CD4-positive, CD25-positive, alpha-beta regulatory T cell (primary cell): ENCODE data around the gene TCAIM. TPM values are rescaled to one million over a fixed set of nuclear protein-coding genes. Genes with fewer than 3 reads are reported as not detected.
"Not testable (repeated sequence)": the region's sequence is repeated elsewhere in the genome, so short reads cannot be mapped to it uniquely, and the experiment has no call there.

ENCODE experiments used
- ATAC-seq, 2 donors: fragments of 150-1000 bp; cut with Tn5 transposase; one replicate each; pipeline ENCODE4 v1.10.0; 2021; ENCODE audit warnings: low read depth in 2 of 2, moderate number of reproducible peaks in 2 of 2, moderate library complexity in 1 of 2
- DNase-seq, 3 donors: peaks; one replicate each; pipeline versions ENCODE4 v3.0.0 to v3.0.0-alpha.2; 2012 to 2022; ENCODE audit warnings: mixed read lengths in 1 of 3
- H3K27ac ChIP-seq: one replicate; pipeline ENCODE4 v1.7.0; 2013; ENCODE audit warnings: mild to moderate bottlenecking, low read length; ENCODE audit not compliant: insufficient read depth, poor library complexity, severe bottlenecking
- H3K27me3 ChIP-seq: one replicate; pipeline ENCODE4 v1.7.0; 2013; ENCODE audit warnings: low read length; ENCODE audit not compliant: control insufficient read depth, insufficient read depth
- H3K36me3 ChIP-seq: one replicate; pipeline ENCODE4 v1.7.0; 2013; ENCODE audit warnings: mild to moderate bottlenecking, low read length, moderate library complexity; ENCODE audit not compliant: control insufficient read depth, insufficient read depth
- H3K4me1 ChIP-seq: 2 replicates; pipeline ENCODE4 v1.7.0; 2013; ENCODE audit warnings: mild to moderate bottlenecking, low read length; ENCODE audit not compliant: insufficient read depth, control insufficient read depth, poor library complexity, severe bottlenecking
- H3K4me3 ChIP-seq: one replicate; pipeline ENCODE4 v1.7.0; 2013; ENCODE audit warnings: low read depth, mild to moderate bottlenecking, low read length, moderate library complexity
- H3K9me3 ChIP-seq, 2 experiments: 1 replicate in 1 of 2; 2 replicates in 1 of 2; pipeline ENCODE4 v1.7.0; 2013; ENCODE audit warnings: low read length in 2 of 2, mild to moderate bottlenecking in 1 of 2, moderate library complexity in 1 of 2; ENCODE audit not compliant: control insufficient read depth in 2 of 2
- H3K27ac Mint-ChIP-seq, 3 donors: one replicate each; pipeline ENCODE4 v1.8.0; 2020 to 2022; ENCODE audit warnings: mild to moderate bottlenecking in 3 of 3, mixed read lengths in 3 of 3, moderate library complexity in 2 of 3
- H3K27me3 Mint-ChIP-seq: one replicate; pipeline ENCODE4 v1.8.0; 2022; ENCODE audit warnings: mild to moderate bottlenecking, mixed read lengths
- H3K36me3 Mint-ChIP-seq: one replicate; pipeline ENCODE4 v1.8.0; 2020; ENCODE audit warnings: mixed read lengths
- H3K4me1 Mint-ChIP-seq, 4 donors: one replicate each; pipeline ENCODE4 v1.8.0; 2020 to 2022; ENCODE audit warnings: mixed read lengths in 4 of 4, mild to moderate bottlenecking in 1 of 4
- H3K4me3 Mint-ChIP-seq, 4 donors: one replicate each; pipeline ENCODE4 v1.8.0; 2020 to 2022; ENCODE audit warnings: mild to moderate bottlenecking in 4 of 4, mixed read lengths in 4 of 4, moderate library complexity in 3 of 4
- H3K9me3 Mint-ChIP-seq, 7 donors: one replicate each; pipeline ENCODE4 v1.8.0; 2020 to 2022; ENCODE audit warnings: mixed read lengths in 7 of 7, mild to moderate bottlenecking in 3 of 7, moderate library complexity in 2 of 7
- polyA plus RNA-seq, 4 donors: library from polyadenylated mRNA; unstranded; fragments of 300-500 nt; fragmentation: Illumina TruSeq; gene quantifications; one replicate each; pipeline ENCODE4 v1.2.3, GENCODE V29; 2021
- total RNA-seq: library from RNA; stranded (reverse); gene quantifications from one replicate; pipeline ENCODE4 v1.2.3, GENCODE V29; 2022

TCAIM gene
- total and polyA plus RNA-seq, 5 donors from 2014 or later = 8.5 to 19.0 (median 17.6) TPM

DNA sequence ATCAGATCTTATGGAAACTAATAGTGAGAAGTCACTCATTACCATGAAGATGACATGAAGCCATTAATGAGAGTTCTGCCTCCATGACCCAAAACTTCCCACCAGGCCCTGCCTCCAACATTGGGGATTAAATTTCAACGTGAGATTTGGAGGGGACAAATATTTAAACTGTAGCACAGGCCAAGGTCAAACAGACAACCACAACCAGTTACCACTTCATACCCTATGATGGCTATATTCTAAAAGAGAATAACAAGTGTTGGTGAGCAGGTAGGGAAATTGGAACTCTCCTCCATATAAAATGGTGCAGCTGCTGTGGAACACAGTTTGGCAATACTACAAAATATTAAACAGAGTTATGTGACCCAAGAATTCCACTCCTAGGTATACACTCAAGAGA is 36.9 kb downstream of the TCAIM start:
- Mint-ChIP-seq H3K27ac (no peak overlapping the region), H3K4me3 (no peak overlapping the region), H3K9me3 (peaks cover 0 to 10% (median 4%) of the 10 kb centered on the region in 7 donors), H3K27me3 (no peaks in the 10 kb centered on the region), H3K36me3 (peaks cover 15% of the 10 kb centered on the region), H3K4me1 (no peaks in the 10 kb centered on the region)
- Histone ChIP-seq H3K4me1 (no peaks in the 10 kb centered on the region), H3K36me3 (peaks cover 3% of the 10 kb centered on the region), H3K4me3 (no peak overlapping the region), H3K27ac (no peak overlapping the region), H3K9me3 (no peaks in the 10 kb centered on the region), H3K27me3 (no peaks in the 10 kb centered on the region)
- DNase-seq (no peak), ATAC-seq (no peak)

DNA sequence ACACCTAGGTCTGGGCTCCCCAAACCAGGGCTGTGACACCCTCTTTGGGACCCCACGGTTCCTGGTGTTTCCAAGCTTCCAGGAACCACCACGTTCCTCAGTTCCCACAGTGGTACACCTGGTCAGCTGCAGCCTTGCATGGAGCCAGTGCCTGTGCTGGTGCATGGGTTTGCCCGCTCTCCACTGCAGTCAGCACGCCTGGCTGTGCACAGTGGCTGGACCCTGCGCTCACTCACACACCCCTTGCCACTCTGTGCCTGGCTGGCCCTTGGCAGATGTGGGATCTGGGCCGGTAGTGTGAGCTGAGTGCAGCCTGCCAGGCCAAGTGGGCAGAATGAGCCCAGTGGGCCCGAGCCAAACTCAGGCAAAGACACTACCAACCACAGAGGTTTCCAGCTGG is 48.8 kb downstream of the TCAIM start:
- DNase-seq = no peak
- Histone ChIP-seq H3K4me1 (no peaks in the 10 kb centered on the region), H3K36me3 (no peaks in the 10 kb centered on the region), H3K9me3 (no peaks in the 10 kb centered on the region), H3K4me3 (no peak overlapping the region), H3K27ac (no peak overlapping the region), H3K27me3 (no peaks in the 10 kb centered on the region)
- H3K27me3 Mint-ChIP-seq = no peaks in the 10 kb centered on the region
- peaks cover 0 to 10% (median 2%) of the 10 kb centered on the region in 7 donors for H3K9me3 Mint-ChIP-seq
- H3K4me3 Mint-ChIP-seq = no peak overlapping the region
- H3K27ac Mint-ChIP-seq = no peak overlapping the region
- H3K4me1 Mint-ChIP-seq = peaks cover 0 to 5% (median 1%) of the 10 kb centered on the region in 4 donors
- no peak for ATAC-seq
- H3K36me3 Mint-ChIP-seq = peaks cover 13% of the 10 kb centered on the region

DNA sequence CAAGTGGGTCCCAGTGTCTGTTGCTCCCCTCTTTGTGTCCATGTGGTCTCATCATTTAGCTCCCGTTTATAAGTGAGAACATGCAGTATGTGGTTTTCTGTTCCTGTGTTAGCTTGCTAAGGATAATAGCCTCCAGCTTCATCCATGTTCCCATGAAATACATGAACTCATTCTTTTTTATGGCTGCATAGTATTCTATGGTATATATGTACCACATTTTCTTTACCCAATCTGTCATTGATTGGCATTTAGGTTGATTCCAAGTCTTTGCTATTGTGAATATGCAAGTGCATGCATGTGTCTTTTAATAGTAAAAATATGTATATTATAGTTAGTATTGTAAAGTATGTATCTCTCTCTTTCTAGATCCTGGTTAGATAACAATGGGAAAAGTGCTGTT is 53.9 kb downstream of the TCAIM start:
- ATAC-seq = no peak
- H3K36me3 Mint-ChIP-seq = peaks cover 17% of the 10 kb centered on the region
- H3K36me3 ChIP-seq = no peaks in the 10 kb centered on the region

DNA sequence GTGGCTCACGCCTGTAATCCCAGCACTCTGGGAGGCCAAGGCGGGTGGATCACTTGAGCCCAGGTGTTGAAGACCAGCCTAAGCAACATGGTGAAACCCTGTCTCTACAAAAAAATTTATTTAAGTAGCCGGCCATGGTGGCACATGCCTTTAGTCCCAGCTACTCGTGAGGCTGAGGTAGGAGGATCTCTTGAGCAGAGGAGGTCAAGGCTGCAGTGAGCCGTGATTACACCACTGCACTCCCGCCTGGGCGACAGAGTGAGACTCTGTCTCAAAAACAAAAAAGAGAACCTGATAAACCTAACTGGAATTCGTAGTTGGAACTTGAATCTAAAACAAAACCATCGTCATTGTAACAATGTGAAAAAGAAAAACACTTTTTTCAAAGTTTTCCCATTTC is 57.1 kb downstream of the TCAIM start:
- no peak for ATAC-seq
- no peaks in the 10 kb centered on the region for H3K27me3 Mint-ChIP-seq
- Histone ChIP-seq H3K36me3 (peaks cover 2% of the 10 kb centered on the region), H3K4me3 (no peak overlapping the region), H3K27me3 (no peaks in the 10 kb centered on the region), H3K9me3 (no peaks in the 10 kb centered on the region), H3K27ac (no peak overlapping the region), H3K4me1 (no peaks in the 10 kb centered on the region)
- no peak overlapping the region for H3K27ac Mint-ChIP-seq
- peaks cover 22% of the 10 kb centered on the region for H3K36me3 Mint-ChIP-seq
- peaks cover 0 to 2% (median 0%) of the 10 kb centered on the region in 7 donors for H3K9me3 Mint-ChIP-seq
- no peak overlapping the region for H3K4me3 Mint-ChIP-seq
- no peak for DNase-seq
- H3K4me1 Mint-ChIP-seq = peaks cover 0 to 2% (median 0%) of the 10 kb centered on the region in 4 donors

More for the DNA sequence above, 53.9 kb downstream of the TCAIM start:
- no peaks in the 10 kb centered on the region for H3K27me3 Mint-ChIP-seq
- Histone ChIP-seq H3K9me3 (no peaks in the 10 kb centered on the region), H3K4me3 (no peak overlapping the region), H3K27me3 (no peaks in the 10 kb centered on the region), H3K27ac (no peak overlapping the region), H3K4me1 (no peaks in the 10 kb centered on the region)
- H3K27ac Mint-ChIP-seq = no peak overlapping the region
- no peak for DNase-seq
- no peak overlapping the region for H3K4me3 Mint-ChIP-seq
- H3K4me1 Mint-ChIP-seq = peaks cover 0 to 5% (median 1%) of the 10 kb centered on the region in 4 donors
- H3K9me3 Mint-ChIP-seq = peaks cover 0 to 2% (median 0%) of the 10 kb centered on the region in 7 donors

DNA sequence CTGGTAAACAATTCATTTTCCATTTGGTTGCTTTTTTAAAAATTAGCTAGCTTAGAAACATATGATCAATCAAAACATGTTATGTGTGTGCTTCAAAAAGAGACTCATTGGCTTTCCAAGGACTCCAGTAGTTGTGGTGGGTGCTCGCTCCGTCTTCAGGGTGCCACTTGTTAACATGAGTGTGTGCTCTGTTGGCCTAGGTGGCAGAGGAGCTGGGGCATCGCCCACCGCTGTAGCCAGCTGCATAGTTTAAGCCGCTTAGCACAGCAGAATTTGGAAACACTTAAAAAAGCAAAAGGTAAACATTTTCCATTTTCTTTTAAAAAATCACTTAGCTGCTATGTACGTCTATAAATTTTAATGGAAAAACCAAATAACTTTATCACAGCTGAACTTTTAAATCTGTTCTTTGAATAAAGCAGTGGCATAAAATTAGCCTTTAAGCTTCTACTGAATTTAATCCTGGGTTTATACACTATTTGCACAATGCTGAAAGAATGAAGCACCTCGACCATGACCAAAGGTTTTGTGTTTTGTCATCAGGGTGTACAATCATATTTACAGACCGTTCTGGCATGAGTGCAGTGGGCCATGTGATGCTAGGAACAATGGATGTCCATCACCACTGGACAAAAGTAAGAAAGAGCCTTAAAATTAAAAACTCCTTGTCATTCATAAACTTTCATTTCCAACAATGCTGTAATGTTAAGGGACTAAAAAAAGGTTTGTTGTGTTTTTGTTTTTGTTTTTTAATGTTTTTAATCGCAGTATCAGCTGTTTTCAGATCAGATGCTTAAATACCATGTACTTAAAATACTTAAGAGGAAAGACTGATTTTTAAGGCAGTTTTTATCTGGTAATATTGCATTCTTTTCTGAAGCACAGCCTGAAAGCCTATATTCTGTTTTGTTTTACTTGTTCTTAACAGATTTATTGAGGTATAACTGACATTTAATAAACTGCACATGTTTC is 57.9 kb downstream of the TCAIM start:
- Mint-ChIP-seq H3K4me3 (no peak overlapping the region), H3K36me3 (peaks cover 25% of the 10 kb centered on the region), H3K4me1 (peaks cover 0 to under 1% (median 0%) of the 10 kb centered on the region in 4 donors), H3K9me3 (peaks cover 0 to 2% (median 0%) of the 10 kb centered on the region in 7 donors), H3K27ac (no peak overlapping the region), H3K27me3 (no peaks in the 10 kb centered on the region)
- Histone ChIP-seq H3K9me3 (no peaks in the 10 kb centered on the region), H3K27me3 (no peaks in the 10 kb centered on the region), H3K4me1 (no peaks in the 10 kb centered on the region), H3K27ac (no peak overlapping the region), H3K4me3 (no peak overlapping the region), H3K36me3 (peaks cover 3% of the 10 kb centered on the region)
- ATAC-seq (no peak), DNase-seq (no peak)

DNA sequence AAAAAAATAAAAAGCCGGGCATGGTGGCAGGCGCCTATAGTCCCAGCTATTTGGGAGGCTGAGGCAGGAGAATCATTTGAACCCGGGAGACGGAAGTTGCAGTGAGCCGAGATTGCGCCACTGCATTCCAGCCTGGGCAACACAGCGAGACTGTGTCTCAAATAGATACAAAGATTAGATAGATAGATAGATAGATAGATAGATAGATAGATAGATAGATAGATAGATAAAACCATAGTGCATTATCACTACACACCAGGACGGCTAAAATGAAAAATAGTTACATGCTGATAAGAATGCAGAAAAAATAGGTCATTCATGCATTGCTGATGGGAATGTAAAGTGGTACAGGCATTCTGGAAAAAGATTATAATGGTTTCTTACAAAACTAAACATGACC is 59.7 kb downstream of the TCAIM start:
- not testable (repeated sequence) for ATAC-seq, H3K9me3 Mint-ChIP-seq, H3K4me1 ChIP-seq, DNase-seq, H3K4me1 Mint-ChIP-seq, H3K27me3 Mint-ChIP-seq, H3K36me3 ChIP-seq, H3K9me3 ChIP-seq, H3K27me3 ChIP-seq, H3K4me3 Mint-ChIP-seq, H3K27ac ChIP-seq, H3K27ac Mint-ChIP-seq, H3K4me3 ChIP-seq
- H3K36me3 Mint-ChIP-seq = peaks cover 25% of the 10 kb centered on the region

DNA sequence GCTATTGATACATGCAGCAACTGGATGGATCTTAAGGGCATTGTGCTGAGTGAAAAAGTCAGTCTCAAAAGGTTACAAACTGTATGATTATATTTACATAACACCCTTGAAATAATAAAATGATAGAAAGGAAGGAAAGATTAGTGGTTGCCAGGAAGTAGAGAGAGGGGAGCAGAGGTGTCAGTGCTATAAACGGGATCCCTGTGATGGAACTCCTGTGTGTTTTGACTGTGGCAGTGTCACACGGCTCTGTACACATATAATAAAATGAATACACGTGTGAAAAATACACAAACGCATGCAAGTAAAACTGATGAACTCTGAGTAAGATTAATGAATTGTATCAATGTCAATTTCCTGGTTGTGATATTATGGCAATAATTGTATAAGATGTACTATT is 60.3 kb downstream of the TCAIM start:
- peaks cover 3% of the 10 kb centered on the region for H3K36me3 ChIP-seq
- no peak overlapping the region for H3K4me3 Mint-ChIP-seq

DNA sequence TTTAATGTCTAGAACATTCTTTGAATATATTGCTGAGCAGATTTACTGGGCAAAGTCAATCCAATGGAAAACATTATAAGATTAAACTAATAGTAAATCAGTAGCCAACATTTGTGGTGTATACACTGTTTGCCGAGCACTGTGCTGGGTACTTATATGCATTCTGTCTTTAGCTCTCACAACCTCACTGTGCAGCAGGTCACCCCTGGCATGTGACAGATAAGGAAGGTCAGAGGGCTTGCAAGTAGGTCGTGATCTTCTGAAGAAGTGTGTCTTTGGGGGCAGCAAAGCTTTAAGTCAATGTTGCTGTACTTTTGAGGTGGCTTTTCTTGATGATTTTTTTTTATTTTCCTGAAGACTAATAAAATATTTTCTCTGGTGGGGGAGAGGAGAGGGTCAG is 62.2 kb downstream of the TCAIM start:
- Histone ChIP-seq H3K27ac (no peak overlapping the region), H3K27me3 (no peaks in the 10 kb centered on the region), H3K4me1 (no peaks in the 10 kb centered on the region), H3K4me3 (no peak overlapping the region), H3K9me3 (no peaks in the 10 kb centered on the region), H3K36me3 (peaks cover 3% of the 10 kb centered on the region)
- ATAC-seq = no peak
- peaks cover 0 to 2% (median 0%) of the 10 kb centered on the region in 4 donors for H3K4me1 Mint-ChIP-seq
- H3K4me3 Mint-ChIP-seq = no peak overlapping the region
- H3K36me3 Mint-ChIP-seq = peaks cover 35% of the 10 kb centered on the region
- no peak for DNase-seq
- H3K27ac Mint-ChIP-seq = no peak overlapping the region
- no peaks in the 10 kb centered on the region for H3K9me3 Mint-ChIP-seq
- H3K27me3 Mint-ChIP-seq = no peaks in the 10 kb centered on the region

More for the DNA sequence above, 60.3 kb downstream of the TCAIM start:
- no peak for ATAC-seq
- H3K4me3 ChIP-seq = no peak overlapping the region
- H3K9me3 ChIP-seq = no peaks in the 10 kb centered on the region
- Mint-ChIP-seq H3K4me1 (no peaks in the 10 kb centered on the region), H3K9me3 (no peaks in the 10 kb centered on the region), H3K36me3 (peaks cover 30% of the 10 kb centered on the region), H3K27ac (no peak overlapping the region), H3K27me3 (no peaks in the 10 kb centered on the region)
- H3K27me3 ChIP-seq = no peaks in the 10 kb centered on the region
- H3K4me1 ChIP-seq = no peaks in the 10 kb centered on the region
- no peak for DNase-seq
- no peak overlapping the region for H3K27ac ChIP-seq
